GM23338 (cell line): ENCODE results near the gene CORO2A. TPM values are rescaled to one million over a fixed set of nuclear protein-coding genes. Genes with fewer than 3 reads are reported as not detected.
A peak's percentile ranks its signal among the peaks of the same experiment; 100 is the strongest.

Source experiments
- ATAC-seq: fragments of 200-7000 bp; cut with Tn5 transposase; 3 replicates; pipeline ENCODE4 v1.9.1; 2020
- DNase-seq: peaks from one replicate; pipeline ENCODE4 v3.0.0-alpha.2; 2015; ENCODE audit warnings: low spot score
- H2AFZ ChIP-seq: fragments of 200-600 bp; sonication (generic); 2 replicates; pipeline ENCODE4 v1.8.0; 2016; ENCODE audit warnings: antibody characterized with exemption, mild to moderate bottlenecking, moderate library complexity
- H3F3A ChIP-seq: fragments of 200-600 bp; sonication (generic); replicated peaks from 2 replicates; pipeline ENCODE4 v1.8.0; 2017; ENCODE audit warnings: antibody characterized with exemption, mixed run types, low read depth
- H3K27ac ChIP-seq: fragments of 200-600 bp; sonication (generic); 2 replicates; pipeline ENCODE4 v1.6.1; 2016; ENCODE audit warnings: low read depth
- H3K27me3 ChIP-seq: fragments of 200-600 bp; sonication (generic); 2 replicates; pipeline ENCODE4 v1.8.0; 2016; ENCODE audit warnings: mild to moderate bottlenecking, mixed run types, moderate library complexity; ENCODE audit not compliant: insufficient read depth
- H3K36me3 ChIP-seq: fragments of 200-600 bp; sonication (generic); 2 replicates; pipeline ENCODE4 v1.8.0; 2016; ENCODE audit warnings: mild to moderate bottlenecking; ENCODE audit not compliant: insufficient read depth
- H3K4me1 ChIP-seq: fragments of 200-600 bp; sonication (generic); 2 replicates; pipeline ENCODE4 v1.8.0; 2016; ENCODE audit warnings: mild to moderate bottlenecking, moderate library complexity; ENCODE audit not compliant: insufficient read depth
- H3K4me2 ChIP-seq: fragments of 200-600 bp; sonication (generic); 2 replicates; pipeline ENCODE4 v1.7.1; 2017; ENCODE audit warnings: mixed run types
- H3K4me3 ChIP-seq: fragments of 200-600 bp; sonication (generic); 2 replicates; pipeline ENCODE4 v1.6.1; 2016; ENCODE audit warnings: mixed run types
- H3K79me2 ChIP-seq: fragments of 200-600 bp; sonication (generic); replicated peaks from 2 replicates; pipeline ENCODE4 v1.8.0; 2017; ENCODE audit warnings: mild to moderate bottlenecking; ENCODE audit not compliant: insufficient read depth
- H3K9me2 ChIP-seq: fragments of 200-600 bp; sonication (generic); 2 replicates; pipeline ENCODE4 v1.8.0; 2017; ENCODE audit not compliant: insufficient read depth
- H4K20me1 ChIP-seq: fragments of 200-600 bp; sonication (generic); replicated peaks from 2 replicates; pipeline ENCODE4 v1.8.0; 2017; ENCODE audit warnings: mild to moderate bottlenecking; ENCODE audit not compliant: insufficient read depth
- H3K27ac Mint-ChIP-seq: 2 replicates; pipeline ENCODE4 v1.8.0; 2020; ENCODE audit warnings: inconsistent platforms, mild to moderate bottlenecking, moderate library complexity, mixed read lengths
- H3K27me3 Mint-ChIP-seq: 3 replicates; pipeline ENCODE4 v1.8.0; 2022; ENCODE audit warnings: low read depth, mild to moderate bottlenecking, moderate library complexity, mixed read lengths, inconsistent platforms; ENCODE audit not compliant: insufficient read depth, poor library complexity
- H3K36me3 Mint-ChIP-seq: 3 replicates; pipeline ENCODE4 v1.8.0; 2021; ENCODE audit warnings: low read depth, mild to moderate bottlenecking, inconsistent platforms, moderate library complexity, mixed read lengths
- H3K4me1 Mint-ChIP-seq: 3 replicates; pipeline ENCODE4 v1.8.0; 2020; ENCODE audit warnings: mild to moderate bottlenecking, inconsistent platforms, mixed read lengths
- H3K4me3 Mint-ChIP-seq: 3 replicates; pipeline ENCODE4 v1.8.0; 2021; ENCODE audit warnings: moderate library complexity, mild to moderate bottlenecking, inconsistent platforms, mixed read lengths
- H3K9me3 Mint-ChIP-seq: 3 replicates; pipeline ENCODE4 v1.8.0; 2020; ENCODE audit warnings: moderate library complexity, mild to moderate bottlenecking, inconsistent platforms, mixed read lengths
- CREB1 ChIP-seq: fragments of 250-450 bp; sonication (Bioruptor Pico); IDR thresholded peaks from 2 replicates; pipeline ENCODE4 v1.5.0; 2020; ENCODE audit warnings: low read depth, mild to moderate bottlenecking, moderate library complexity
- EZH2 ChIP-seq: fragments of 200-600 bp; sonication (generic); IDR thresholded peaks from one replicate; pipeline ENCODE4 v1.8.0; 2017; ENCODE audit warnings: antibody characterized with exemption, mild to moderate bottlenecking, low read depth; ENCODE audit not compliant: unreplicated experiment
- EZH2phosphoT487 ChIP-seq: fragments of 200-600 bp; sonication (generic); IDR thresholded peaks from one replicate; pipeline ENCODE4 v1.8.1; 2018; ENCODE audit warnings: antibody characterized with exemption; ENCODE audit not compliant: unreplicated experiment
- JUNB ChIP-seq: IDR thresholded peaks from one replicate; pipeline ENCODE4 v1.6.1; 2016; ENCODE audit warnings: antibody characterized with exemption; ENCODE audit not compliant: unreplicated experiment
- NANOG ChIP-seq: IDR thresholded peaks from 2 replicates; pipeline ENCODE4 v1.6.1; 2016; ENCODE audit warnings: antibody characterized with exemption, borderline replicate concordance
- POLR2AphosphoS5 ChIP-seq: IDR thresholded peaks from 2 replicates; pipeline ENCODE4 v1.6.1; 2016; ENCODE audit warnings: antibody characterized with exemption, low read depth
- STAT1 ChIP-seq: IDR thresholded peaks from one replicate; pipeline ENCODE4 v1.6.1; 2016; ENCODE audit warnings: antibody characterized with exemption; ENCODE audit not compliant: unreplicated experiment
- ZNF114 ChIP-seq: fragments of 250-450 bp; sonication (Bioruptor Pico); IDR thresholded peaks from 2 replicates; pipeline ENCODE4 v1.5.0; 2020; ENCODE audit warnings: mild to moderate bottlenecking, moderate library complexity
- ZNF331 ChIP-seq: fragments of 250-450 bp; sonication (Bioruptor Pico); IDR thresholded peaks from 2 replicates; pipeline ENCODE4 v1.5.0; 2020; ENCODE audit warnings: low read depth, mild to moderate bottlenecking, moderate library complexity
- polyA plus RNA-seq: library from polyadenylated mRNA; unstranded; fragments of >200 nt; fragmentation: Nextera tagmentation; extraction: Ambion mirVana; gene quantifications from 2 replicates; pipeline ENCODE4 v1.2.1, GENCODE V29; 2016
- total RNA-seq: library from RNA; depleted of rRNA; stranded (reverse); fragments of >200 nt; shearing (Covaris generic); gene quantifications from 2 replicates; pipeline ENCODE4 v1.2.3, GENCODE V29; 2014
- TF ChIP-seq, protein P1 (sequence below): IDR thresholded peaks from one replicate; pipeline ENCODE4 v1.6.1; 2018; ENCODE audit warnings: antibody characterized with exemption; ENCODE audit not compliant: unreplicated experiment
- TF ChIP-seq, protein P2 (sequence below), 2 experiments: fragments of 200-600 bp in 1 of 2; sonication (generic) in 1 of 2; conservative IDR thresholded peaks; 2 replicates each; pipeline versions ENCODE4 v1.5.1 to v1.6.1; 2016 to 2017; ENCODE audit warnings: antibody characterized with exemption in 2 of 2, low read depth in 2 of 2, mild to moderate bottlenecking in 2 of 2, moderate library complexity in 1 of 2
- TF ChIP-seq, protein P3 (sequence below): IDR thresholded peaks from 2 replicates; pipeline ENCODE4 v1.6.1; 2016; ENCODE audit warnings: antibody characterized with exemption
- TF ChIP-seq, protein P4 (sequence below): fragments of 250-450 bp; sonication (Bioruptor Pico); IDR thresholded peaks from 2 replicates; pipeline ENCODE4 v1.5.0; 2020; ENCODE audit warnings: mild to moderate bottlenecking, moderate library complexity

The CORO2A gene
- total and polyA plus RNA-seq, 2 experiments from 2014 or later = 12.9 to 27.6 TPM

DNA sequence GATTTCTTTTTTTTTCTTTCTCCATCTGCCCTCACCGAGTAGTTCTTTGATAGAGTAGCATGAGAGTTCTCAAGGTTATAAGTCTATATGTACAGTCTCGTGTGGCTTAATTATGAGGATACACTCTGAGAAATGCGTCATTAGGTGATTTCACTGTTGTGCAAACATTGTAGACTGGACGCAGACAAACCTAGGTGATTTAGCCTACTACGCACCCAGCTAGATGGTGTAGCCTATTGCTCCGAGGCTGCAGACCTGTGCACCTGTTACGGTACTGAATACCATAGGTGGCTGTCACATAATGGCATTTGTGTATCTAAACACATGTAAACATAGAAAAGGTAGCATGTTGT lies 26.9 kb upstream of the CORO2A start:
- no peaks in the 10 kb centered on the region for H3K36me3 ChIP-seq
- peaks cover 31% of the 10 kb centered on the region for H3K4me1 ChIP-seq
- H2AFZ ChIP-seq = no peak overlapping the region
- no peaks in the 10 kb centered on the region for H4K20me1 ChIP-seq
- Mint-ChIP-seq H3K36me3 (peaks cover 29% of the 10 kb centered on the region), H3K9me3 (no peaks in the 10 kb centered on the region), H3K27ac (peak overlapping the region; percentile 88), H3K4me1 (peaks cover 63% of the 10 kb centered on the region), H3K4me3 (peak overlapping the region; percentile 31), H3K27me3 (peaks cover 17% of the 10 kb centered on the region)
- no peaks in the 10 kb centered on the region for H3K79me2 ChIP-seq
- H3K27me3 ChIP-seq = no peaks in the 10 kb centered on the region
- no peaks in the 10 kb centered on the region for H3K9me2 ChIP-seq
- peak overlapping the region; percentile 2; the same call in 1 of the 2 replicates for H3K4me3 ChIP-seq
- H3K4me2 ChIP-seq = peak overlapping the region; percentile 8; the same call in 1 of the 2 replicates
- TF ChIP-seq STAT1 = no peak
- no peak for TF ChIP-seq ZNF331
- TF ChIP-seq, protein P1, sequence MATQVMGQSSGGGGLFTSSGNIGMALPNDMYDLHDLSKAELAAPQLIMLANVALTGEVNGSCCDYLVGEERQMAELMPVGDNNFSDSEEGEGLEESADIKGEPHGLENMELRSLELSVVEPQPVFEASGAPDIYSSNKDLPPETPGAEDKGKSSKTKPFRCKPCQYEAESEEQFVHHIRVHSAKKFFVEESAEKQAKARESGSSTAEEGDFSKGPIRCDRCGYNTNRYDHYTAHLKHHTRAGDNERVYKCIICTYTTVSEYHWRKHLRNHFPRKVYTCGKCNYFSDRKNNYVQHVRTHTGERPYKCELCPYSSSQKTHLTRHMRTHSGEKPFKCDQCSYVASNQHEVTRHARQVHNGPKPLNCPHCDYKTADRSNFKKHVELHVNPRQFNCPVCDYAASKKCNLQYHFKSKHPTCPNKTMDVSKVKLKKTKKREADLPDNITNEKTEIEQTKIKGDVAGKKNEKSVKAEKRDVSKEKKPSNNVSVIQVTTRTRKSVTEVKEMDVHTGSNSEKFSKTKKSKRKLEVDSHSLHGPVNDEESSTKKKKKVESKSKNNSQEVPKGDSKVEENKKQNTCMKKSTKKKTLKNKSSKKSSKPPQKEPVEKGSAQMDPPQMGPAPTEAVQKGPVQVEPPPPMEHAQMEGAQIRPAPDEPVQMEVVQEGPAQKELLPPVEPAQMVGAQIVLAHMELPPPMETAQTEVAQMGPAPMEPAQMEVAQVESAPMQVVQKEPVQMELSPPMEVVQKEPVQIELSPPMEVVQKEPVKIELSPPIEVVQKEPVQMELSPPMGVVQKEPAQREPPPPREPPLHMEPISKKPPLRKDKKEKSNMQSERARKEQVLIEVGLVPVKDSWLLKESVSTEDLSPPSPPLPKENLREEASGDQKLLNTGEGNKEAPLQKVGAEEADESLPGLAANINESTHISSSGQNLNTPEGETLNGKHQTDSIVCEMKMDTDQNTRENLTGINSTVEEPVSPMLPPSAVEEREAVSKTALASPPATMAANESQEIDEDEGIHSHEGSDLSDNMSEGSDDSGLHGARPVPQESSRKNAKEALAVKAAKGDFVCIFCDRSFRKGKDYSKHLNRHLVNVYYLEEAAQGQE = no peak
- TF ChIP-seq NANOG = no peak
- TF ChIP-seq, protein P2, sequence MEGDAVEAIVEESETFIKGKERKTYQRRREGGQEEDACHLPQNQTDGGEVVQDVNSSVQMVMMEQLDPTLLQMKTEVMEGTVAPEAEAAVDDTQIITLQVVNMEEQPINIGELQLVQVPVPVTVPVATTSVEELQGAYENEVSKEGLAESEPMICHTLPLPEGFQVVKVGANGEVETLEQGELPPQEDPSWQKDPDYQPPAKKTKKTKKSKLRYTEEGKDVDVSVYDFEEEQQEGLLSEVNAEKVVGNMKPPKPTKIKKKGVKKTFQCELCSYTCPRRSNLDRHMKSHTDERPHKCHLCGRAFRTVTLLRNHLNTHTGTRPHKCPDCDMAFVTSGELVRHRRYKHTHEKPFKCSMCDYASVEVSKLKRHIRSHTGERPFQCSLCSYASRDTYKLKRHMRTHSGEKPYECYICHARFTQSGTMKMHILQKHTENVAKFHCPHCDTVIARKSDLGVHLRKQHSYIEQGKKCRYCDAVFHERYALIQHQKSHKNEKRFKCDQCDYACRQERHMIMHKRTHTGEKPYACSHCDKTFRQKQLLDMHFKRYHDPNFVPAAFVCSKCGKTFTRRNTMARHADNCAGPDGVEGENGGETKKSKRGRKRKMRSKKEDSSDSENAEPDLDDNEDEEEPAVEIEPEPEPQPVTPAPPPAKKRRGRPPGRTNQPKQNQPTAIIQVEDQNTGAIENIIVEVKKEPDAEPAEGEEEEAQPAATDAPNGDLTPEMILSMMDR (conservative IDR thresholded peaks at IDR 0.05; ENCODE audit: low read depth in 2 of 2) = no peak
- TF ChIP-seq EZH2 = no peak
- no peak for TF ChIP-seq CREB1 (CRISPR knock-in tag)
- no peak for TF ChIP-seq JUNB
- TF ChIP-seq, protein P3, sequence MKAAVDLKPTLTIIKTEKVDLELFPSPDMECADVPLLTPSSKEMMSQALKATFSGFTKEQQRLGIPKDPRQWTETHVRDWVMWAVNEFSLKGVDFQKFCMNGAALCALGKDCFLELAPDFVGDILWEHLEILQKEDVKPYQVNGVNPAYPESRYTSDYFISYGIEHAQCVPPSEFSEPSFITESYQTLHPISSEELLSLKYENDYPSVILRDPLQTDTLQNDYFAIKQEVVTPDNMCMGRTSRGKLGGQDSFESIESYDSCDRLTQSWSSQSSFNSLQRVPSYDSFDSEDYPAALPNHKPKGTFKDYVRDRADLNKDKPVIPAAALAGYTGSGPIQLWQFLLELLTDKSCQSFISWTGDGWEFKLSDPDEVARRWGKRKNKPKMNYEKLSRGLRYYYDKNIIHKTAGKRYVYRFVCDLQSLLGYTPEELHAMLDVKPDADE = no peak
- TF ChIP-seq POLR2AphosphoS5 = no peak
- TF ChIP-seq EZH2phosphoT487 = no peak
- TF ChIP-seq, protein P4, sequence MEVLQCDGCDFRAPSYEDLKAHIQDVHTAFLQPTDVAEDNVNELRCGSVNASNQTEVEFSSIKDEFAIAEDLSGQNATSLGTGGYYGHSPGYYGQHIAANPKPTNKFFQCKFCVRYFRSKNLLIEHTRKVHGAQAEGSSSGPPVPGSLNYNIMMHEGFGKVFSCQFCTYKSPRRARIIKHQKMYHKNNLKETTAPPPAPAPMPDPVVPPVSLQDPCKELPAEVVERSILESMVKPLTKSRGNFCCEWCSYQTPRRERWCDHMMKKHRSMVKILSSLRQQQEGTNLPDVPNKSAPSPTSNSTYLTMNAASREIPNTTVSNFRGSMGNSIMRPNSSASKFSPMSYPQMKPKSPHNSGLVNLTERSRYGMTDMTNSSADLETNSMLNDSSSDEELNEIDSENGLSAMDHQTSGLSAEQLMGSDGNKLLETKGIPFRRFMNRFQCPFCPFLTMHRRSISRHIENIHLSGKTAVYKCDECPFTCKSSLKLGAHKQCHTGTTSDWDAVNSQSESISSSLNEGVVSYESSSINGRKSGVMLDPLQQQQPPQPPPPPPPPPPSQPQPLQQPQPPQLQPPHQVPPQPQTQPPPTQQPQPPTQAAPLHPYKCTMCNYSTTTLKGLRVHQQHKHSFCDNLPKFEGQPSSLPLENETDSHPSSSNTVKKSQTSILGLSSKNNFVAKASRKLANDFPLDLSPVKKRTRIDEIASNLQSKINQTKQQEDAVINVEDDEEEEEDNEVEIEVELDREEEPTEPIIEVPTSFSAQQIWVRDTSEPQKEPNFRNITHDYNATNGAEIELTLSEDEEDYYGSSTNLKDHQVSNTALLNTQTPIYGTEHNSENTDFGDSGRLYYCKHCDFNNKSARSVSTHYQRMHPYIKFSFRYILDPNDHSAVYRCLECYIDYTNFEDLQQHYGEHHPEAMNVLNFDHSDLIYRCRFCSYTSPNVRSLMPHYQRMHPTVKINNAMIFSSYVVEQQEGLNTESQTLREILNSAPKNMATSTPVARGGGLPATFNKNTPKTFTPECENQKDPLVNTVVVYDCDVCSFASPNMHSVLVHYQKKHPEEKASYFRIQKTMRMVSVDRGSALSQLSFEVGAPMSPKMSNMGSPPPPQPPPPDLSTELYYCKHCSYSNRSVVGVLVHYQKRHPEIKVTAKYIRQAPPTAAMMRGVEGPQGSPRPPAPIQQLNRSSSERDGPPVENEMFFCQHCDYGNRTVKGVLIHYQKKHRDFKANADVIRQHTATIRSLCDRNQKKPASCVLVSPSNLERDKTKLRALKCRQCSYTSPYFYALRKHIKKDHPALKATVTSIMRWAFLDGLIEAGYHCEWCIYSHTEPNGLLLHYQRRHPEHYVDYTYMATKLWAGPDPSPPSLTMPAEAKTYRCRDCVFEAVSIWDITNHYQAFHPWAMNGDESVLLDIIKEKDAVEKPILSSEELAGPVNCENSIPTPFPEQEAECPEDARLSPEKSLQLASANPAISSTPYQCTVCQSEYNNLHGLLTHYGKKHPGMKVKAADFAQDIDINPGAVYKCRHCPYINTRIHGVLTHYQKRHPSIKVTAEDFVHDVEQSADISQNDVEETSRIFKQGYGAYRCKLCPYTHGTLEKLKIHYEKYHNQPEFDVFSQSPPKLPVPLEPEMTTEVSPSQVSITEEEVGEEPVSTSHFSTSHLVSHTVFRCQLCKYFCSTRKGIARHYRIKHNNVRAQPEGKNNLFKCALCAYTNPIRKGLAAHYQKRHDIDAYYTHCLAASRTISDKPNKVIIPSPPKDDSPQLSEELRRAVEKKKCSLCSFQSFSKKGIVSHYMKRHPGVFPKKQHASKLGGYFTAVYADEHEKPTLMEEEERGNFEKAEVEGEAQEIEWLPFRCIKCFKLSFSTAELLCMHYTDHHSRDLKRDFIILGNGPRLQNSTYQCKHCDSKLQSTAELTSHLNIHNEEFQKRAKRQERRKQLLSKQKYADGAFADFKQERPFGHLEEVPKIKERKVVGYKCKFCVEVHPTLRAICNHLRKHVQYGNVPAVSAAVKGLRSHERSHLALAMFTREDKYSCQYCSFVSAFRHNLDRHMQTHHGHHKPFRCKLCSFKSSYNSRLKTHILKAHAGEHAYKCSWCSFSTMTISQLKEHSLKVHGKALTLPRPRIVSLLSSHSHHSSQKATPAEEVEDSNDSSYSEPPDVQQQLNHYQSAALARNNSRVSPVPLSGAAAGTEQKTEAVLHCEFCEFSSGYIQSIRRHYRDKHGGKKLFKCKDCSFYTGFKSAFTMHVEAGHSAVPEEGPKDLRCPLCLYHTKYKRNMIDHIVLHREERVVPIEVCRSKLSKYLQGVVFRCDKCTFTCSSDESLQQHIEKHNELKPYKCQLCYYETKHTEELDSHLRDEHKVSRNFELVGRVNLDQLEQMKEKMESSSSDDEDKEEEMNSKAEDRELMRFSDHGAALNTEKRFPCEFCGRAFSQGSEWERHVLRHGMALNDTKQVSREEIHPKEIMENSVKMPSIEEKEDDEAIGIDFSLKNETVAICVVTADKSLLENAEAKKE (CRISPR knock-in tag) = no peak
- no peak for TF ChIP-seq ZNF114 (CRISPR knock-in tag)
- H3K27ac ChIP-seq = peak overlapping the region; percentile 83
- DNase-seq (no peak), ATAC-seq (no peak)
- peaks cover 18% of the 10 kb centered on the region for H3F3A ChIP-seq
